Mucosa of rectum (tissue), 2 donors: Measurements from ENCODE around the gene DAZAP2.
"Not testable (repeated sequence)": the region's sequence is repeated elsewhere in the genome, so short reads cannot be mapped to it uniquely, and the experiment has no call there.

Experiments
- H3K27ac ChIP-seq, 2 donors: one replicate each; pipeline ENCODE4 v1.7.0; 2013; ENCODE audit warnings: inconsistent platforms in 2 of 2, low read depth in 2 of 2, low read length in 2 of 2
- H3K27me3 ChIP-seq, 2 donors: one replicate each; pipeline ENCODE4 v1.7.0; 2013; ENCODE audit warnings: low read length in 2 of 2; ENCODE audit not compliant: control insufficient read depth in 2 of 2, insufficient read depth in 2 of 2
- H3K36me3 ChIP-seq, 2 donors: one replicate each; pipeline ENCODE4 v1.7.0; 2013; ENCODE audit warnings: low read length in 2 of 2; ENCODE audit not compliant: control insufficient read depth in 2 of 2, insufficient read depth in 2 of 2
- H3K4me1 ChIP-seq, 2 donors: one replicate each; pipeline ENCODE4 v1.7.0; 2013; ENCODE audit warnings: low read length in 2 of 2, mild to moderate bottlenecking in 1 of 2; ENCODE audit not compliant: control insufficient read depth in 2 of 2, insufficient read depth in 2 of 2
- H3K4me3 ChIP-seq, 2 donors: one replicate each; pipeline ENCODE4 v1.7.0; 2013; ENCODE audit warnings: low read length in 2 of 2
- H3K9ac ChIP-seq, 2 donors: one replicate each; pipeline ENCODE4 v1.7.0; 2013; ENCODE audit warnings: low read length in 2 of 2, low read depth in 1 of 2, mild to moderate bottlenecking in 1 of 2
- H3K9me3 ChIP-seq, 2 donors: one replicate each; pipeline ENCODE4 v1.7.0; 2013; ENCODE audit warnings: low read length in 2 of 2; ENCODE audit not compliant: control insufficient read depth in 2 of 2
- donor health status: healthy.
- donor health status: Normal muscosa, but diverticular disease.

The DAZAP2 gene

DNA sequence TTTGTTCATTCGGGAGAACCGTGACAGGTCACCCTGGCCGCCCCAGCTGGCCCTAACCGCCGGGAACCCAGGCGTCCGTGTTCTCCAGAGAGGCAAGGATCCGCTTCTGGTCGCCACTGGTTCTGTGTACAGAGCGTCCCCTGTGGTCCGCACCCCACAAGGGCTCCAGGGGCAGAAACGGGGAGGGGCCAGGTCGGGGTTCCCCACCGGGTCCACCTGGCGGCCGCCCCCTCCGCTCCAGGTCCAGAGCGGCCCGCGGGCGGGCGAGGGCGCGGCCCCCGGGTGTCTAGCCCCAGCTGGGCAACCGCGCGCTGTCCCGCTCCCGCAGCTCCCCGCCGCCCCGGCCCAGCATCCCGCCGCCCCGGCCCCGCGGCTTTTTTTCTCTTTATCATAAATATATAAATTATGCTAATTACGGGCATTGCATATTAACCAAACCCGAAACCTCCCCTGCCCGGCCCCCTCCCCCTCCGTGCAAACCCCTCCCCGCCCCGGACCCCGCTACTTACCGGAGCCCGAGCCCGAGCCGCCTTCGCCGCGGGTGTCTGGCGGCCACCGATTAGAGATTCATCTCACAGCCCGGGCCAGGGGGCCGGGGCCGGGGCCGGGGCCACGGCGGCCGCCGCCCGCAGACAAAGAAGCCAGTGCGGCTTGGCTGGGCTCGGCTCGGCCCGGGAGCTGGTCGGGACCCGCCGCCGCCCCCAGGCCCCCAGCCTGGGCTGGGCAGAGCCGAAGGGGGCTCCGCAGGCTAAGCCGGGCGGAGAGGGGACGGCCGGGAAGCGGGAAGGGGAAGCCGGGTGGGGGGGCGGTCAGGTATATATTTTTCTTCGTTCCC is 21.3 kb upstream of the DAZAP2 start:
- Histone ChIP-seq H3K4me1 (peaks cover 12 to 13% of the 10 kb centered on the region in 2 donors), H3K36me3 (no peaks in the 10 kb centered on the region), H3K9ac (peak overlapping the region; percentile 79 to 96), H3K9me3 (no peaks in the 10 kb centered on the region), H3K4me3 (peak overlapping the region; percentile 91 to 93), H3K27me3 (no peaks in the 10 kb centered on the region), H3K27ac (peak overlapping the region; percentile 80 to 89)

DNA sequence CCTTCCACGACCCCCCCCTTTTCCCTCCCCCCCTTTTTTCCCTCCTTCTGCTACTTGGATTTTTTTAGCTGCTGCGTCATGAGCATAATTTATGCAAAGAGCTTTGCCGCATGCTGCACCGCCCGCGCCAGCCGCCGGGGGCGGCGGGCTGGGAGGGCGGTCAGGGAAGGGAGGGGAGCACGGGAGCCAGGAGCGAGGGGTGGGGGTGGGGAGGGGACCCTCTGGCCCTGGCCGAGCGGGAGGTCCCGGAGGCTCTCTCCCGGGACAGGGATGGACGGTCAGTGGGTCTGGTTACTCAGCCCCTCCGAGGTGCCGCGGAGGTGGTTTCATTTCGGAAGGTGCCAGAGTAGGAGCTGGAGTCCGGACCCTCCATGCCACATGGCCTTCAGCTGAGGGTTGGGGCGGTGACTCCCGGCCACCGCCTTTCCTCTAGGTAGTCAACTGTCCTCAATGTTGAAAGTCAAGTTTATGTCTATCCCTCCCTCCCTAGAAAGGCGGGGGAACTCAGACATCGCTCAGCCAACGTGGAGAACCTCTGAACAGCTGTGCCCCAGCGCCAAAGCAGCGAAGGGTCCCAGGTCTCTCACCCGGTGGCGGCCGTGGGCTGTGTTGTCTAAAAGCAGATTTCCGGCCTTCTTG is 20.5 kb upstream of the DAZAP2 start, which contains the start of gene POU6F1:
Gene POU6F1, minus strand, starts transcription at position 95 of the 639 bp plus-strand sequence. CDS start 11,226 bp downstream, outside the sequence.
- no peaks in the 10 kb centered on the region for H3K36me3 ChIP-seq
- H3K27me3 ChIP-seq, result no peaks in the 10 kb centered on the region
- peak within 1 kb of the TSS; percentile 91 to 93 for H3K4me3 ChIP-seq
- peak within 1 kb of the TSS; percentile 79 to 96 for H3K9ac ChIP-seq
- peak within 1 kb of the TSS; percentile 80 to 89 for H3K27ac ChIP-seq
- peaks cover 12 to 14% of the 10 kb centered on the region in 2 donors for H3K4me1 ChIP-seq
- H3K9me3 ChIP-seq, result no peaks in the 10 kb centered on the region

DNA sequence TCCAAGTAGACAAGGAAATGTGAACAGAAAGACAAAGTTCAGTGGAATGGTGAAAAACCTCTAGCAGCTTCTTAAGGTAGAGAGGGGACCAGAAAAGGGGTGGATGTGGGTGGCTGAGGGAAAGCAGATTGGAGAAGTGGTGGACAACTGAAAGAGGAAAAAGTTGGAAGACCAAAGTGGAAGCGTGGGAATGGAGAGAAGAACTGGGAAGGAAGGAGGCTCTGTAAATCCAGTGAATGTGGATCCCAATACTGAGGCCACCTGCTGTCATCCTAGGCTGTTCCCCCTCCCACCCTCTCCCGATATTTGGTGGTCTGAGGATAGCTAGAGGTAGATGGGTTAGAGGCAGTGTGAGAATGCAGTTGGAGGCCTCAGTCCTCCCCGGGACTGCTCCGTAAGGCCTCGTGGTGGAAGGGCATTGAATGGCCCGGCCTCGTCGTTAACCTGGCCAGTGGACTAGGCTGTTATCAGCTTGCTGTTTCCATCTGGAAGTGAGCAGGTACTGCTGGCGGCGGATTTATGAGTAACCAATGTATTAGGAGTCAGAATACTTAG is 19.9 kb upstream of the DAZAP2 start:
- Histone ChIP-seq H3K27me3 (no peaks in the 10 kb centered on the region), H3K4me1 (peaks cover 12 to 14% of the 10 kb centered on the region in 2 donors), H3K4me3 (peak overlapping the region; percentile 91 to 93), H3K27ac (peak overlapping the region; percentile 80 to 89), H3K36me3 (no peaks in the 10 kb centered on the region), H3K9ac (peak overlapping the region; percentile 79 to 96), H3K9me3 (no peaks in the 10 kb centered on the region)

DNA sequence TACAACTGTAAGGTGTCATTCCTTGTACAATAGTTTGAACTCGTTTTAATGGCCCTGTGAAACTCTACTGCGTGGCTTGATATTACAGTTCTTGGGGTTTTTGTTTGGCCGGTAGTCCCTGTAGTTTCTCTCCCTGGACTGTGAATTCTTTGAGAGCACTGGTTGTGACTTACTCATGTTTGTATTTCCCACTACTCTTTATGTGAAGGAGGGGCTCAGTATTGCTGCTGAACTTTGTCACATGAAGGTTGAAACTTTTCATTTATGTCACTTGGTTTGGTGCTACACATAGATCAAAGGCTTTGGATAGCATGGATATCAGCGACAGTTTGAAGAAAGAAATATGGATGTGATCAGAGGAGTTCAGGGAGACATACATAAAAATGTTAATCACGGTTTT is 19.3 kb upstream of the DAZAP2 start:
- no peaks in the 10 kb centered on the region for H3K36me3 ChIP-seq
- no peaks in the 10 kb centered on the region for H3K27me3 ChIP-seq
- no peaks in the 10 kb centered on the region for H3K9me3 ChIP-seq
- no peak overlapping the region for H3K9ac ChIP-seq
- peak overlapping the region in 1 of 2 donors; percentile 89 for H3K27ac ChIP-seq
- H3K4me1 ChIP-seq, result peaks cover 12 to 14% of the 10 kb centered on the region in 2 donors
- peak overlapping the region in 1 of 2 donors; percentile 93 for H3K4me3 ChIP-seq

DNA sequence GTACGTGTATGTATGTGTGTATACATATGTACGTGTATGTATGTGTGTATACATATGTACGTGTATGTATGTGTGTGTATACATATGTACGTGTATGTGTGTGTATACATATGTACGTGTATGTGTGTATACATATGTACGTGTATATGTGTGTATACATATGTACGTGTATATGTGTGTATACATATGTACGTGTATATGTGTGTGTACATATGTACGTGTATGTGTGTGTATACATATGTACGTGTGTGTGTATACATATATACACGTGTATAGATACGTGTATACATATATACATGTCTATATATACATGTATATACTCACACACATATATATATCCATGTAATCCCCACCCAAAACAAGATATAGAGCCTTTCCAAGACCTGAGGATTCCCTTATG is 18.8 kb upstream of the DAZAP2 start:
- not testable (repeated sequence) for H3K9me3 ChIP-seq, H3K9ac ChIP-seq, H3K36me3 ChIP-seq, H3K27ac ChIP-seq, H3K4me3 ChIP-seq, H3K27me3 ChIP-seq
- peaks cover 12 to 14% of the 10 kb centered on the region in 2 donors for H3K4me1 ChIP-seq

DNA sequence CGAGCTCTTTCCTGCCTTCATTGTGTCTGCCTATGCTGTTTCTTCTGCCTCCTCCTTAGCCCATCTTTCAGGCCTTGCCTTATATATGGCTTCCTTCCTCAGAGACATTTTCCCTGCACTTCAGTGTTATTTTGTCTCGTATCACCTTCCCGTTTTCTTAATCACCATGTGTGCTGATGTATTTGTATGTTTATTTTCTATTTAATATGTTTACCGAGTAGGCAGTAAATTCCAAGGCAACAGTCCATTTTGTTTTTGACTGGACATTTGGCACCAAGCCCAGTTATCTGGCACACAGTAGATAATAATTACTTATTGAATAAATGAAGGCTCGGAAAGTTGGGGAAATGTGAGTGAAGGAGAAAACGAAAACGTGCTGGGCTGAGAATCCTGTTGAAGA is 16.2 kb upstream of the DAZAP2 start:
- Histone ChIP-seq H3K27ac (no peak overlapping the region), H3K4me3 (no peak overlapping the region)

DNA sequence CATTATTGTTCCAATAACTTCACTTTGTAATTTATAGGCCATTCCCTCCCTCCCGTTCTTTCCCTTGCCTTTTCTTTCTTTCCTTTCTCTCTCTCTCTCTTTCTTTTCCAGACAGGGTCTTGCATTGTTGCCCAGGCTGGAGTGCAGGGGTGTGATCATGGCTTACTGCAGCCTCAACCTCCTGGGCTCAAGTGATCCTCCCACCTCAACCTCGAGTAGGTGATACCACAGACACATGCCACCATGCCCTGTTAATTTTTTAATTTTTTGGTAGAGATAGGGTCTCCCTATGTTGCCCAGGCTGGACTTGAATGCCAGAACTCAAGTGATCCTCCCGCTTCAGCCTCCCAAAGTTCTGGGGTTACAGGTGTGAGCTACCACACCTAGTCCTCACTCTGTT is 14.0 kb upstream of the DAZAP2 start:
- Histone ChIP-seq H3K4me3 (no peak overlapping the region), H3K36me3 (no peaks in the 10 kb centered on the region), H3K27me3 (no peaks in the 10 kb centered on the region), H3K9ac (no peak overlapping the region), H3K27ac (no peak overlapping the region), H3K4me1 (peaks cover 0 to 2% of the 10 kb centered on the region in 2 donors), H3K9me3 (no peaks in the 10 kb centered on the region)

More for the DNA sequence above, 16.2 kb upstream of the DAZAP2 start:
- peaks cover 10 to 14% of the 10 kb centered on the region in 2 donors for H3K4me1 ChIP-seq
- H3K36me3 ChIP-seq, result no peaks in the 10 kb centered on the region
- H3K9ac ChIP-seq, result no peak overlapping the region
- no peaks in the 10 kb centered on the region for H3K27me3 ChIP-seq
- no peaks in the 10 kb centered on the region for H3K9me3 ChIP-seq

DNA sequence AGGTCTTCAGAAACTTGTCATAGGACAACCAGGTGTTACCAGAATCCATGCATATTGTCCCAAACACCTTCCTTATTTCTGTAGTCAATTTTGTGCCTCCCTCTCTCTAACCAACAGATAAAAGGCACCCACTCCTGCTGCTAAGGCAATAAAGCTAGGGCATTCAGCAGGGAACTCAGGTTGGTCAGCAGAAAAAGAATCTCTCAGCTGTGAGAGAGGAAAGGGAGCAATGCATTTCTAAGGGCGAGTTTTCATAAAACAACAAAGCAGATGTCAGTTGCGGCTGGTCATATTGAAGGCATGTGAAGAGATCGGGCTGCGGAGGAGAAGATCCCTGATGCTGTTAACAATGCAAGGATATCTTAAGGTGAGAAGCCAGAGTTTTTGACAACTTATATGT is 13.4 kb upstream of the DAZAP2 start:
- no peak overlapping the region for H3K9ac ChIP-seq
- H3K4me1 ChIP-seq, result peaks cover 0 to 2% of the 10 kb centered on the region in 2 donors
- H3K27me3 ChIP-seq, result no peaks in the 10 kb centered on the region
- no peak overlapping the region for H3K4me3 ChIP-seq
- no peaks in the 10 kb centered on the region for H3K9me3 ChIP-seq
- no peaks in the 10 kb centered on the region for H3K36me3 ChIP-seq
- H3K27ac ChIP-seq, result no peak overlapping the region

DNA sequence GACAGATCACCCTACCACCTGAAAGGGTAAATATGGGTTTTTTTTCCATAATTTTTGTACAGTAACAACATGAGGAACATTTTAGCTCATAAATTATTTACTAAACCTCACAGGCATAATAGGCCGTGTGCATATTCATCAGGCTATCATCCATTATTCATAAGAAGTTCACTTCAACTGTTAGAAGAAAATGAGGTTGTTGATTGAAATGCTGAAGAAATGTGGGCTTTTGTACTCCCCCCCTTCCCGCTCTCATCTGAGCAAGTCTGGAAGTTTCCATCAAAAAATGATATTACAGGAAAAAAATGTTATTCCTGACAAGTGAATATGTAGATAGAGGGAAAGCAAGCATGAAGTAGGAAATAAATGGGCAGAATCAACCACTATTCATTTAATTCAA is 12.9 kb upstream of the DAZAP2 start:
- peaks cover 0 to 2% of the 10 kb centered on the region in 2 donors for H3K4me1 ChIP-seq
- no peaks in the 10 kb centered on the region for H3K27me3 ChIP-seq
- H3K36me3 ChIP-seq, result no peaks in the 10 kb centered on the region
- H3K9me3 ChIP-seq, result no peaks in the 10 kb centered on the region
- H3K27ac ChIP-seq, result no peak overlapping the region
- H3K4me3 ChIP-seq, result no peak overlapping the region
- H3K9ac ChIP-seq, result no peak overlapping the region

DNA sequence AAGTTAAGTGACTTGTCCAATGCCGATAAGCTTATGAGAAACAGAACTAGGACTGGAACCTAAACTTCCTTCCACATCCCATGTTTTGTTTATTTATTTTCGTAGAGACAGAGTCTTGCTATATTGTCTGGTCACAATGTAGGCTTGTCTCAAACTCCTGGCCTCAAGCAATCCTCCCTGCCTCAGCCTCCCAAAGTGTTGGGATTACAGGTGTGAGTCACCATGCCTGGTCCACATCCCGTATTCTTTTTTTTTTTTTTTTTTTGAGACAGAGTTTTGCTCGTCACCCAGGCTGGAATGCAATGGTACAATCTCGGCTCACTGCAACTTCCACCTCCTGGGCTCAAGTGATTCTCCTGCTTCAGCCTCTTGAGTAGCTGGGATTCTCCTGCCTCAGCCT is 11.5 kb upstream of the DAZAP2 start:
- not testable (repeated sequence) for H3K4me1 ChIP-seq, H3K36me3 ChIP-seq, H3K9me3 ChIP-seq, H3K4me3 ChIP-seq, H3K27me3 ChIP-seq, H3K27ac ChIP-seq, H3K9ac ChIP-seq
